GM23338 (cell line): ENCODE measurements around the gene COL4A1. TPM values are rescaled to one million over a fixed set of nuclear protein-coding genes. Genes with fewer than 3 reads are reported as not detected.

Experiments used
- ATAC-seq: fragments of 200-7000 bp; cut with Tn5 transposase; 3 replicates; pipeline ENCODE4 v1.9.1; 2020
- DNase-seq: peaks from one replicate; pipeline ENCODE4 v3.0.0-alpha.2; 2015; ENCODE audit warnings: low spot score
- H2AFZ ChIP-seq: fragments of 200-600 bp; sonication (generic); 2 replicates; pipeline ENCODE4 v1.8.0; 2016; ENCODE audit warnings: antibody characterized with exemption, mild to moderate bottlenecking, moderate library complexity
- H3F3A ChIP-seq: fragments of 200-600 bp; sonication (generic); replicated peaks from 2 replicates; pipeline ENCODE4 v1.8.0; 2017; ENCODE audit warnings: antibody characterized with exemption, mixed run types, low read depth
- H3K27ac ChIP-seq: fragments of 200-600 bp; sonication (generic); 2 replicates; pipeline ENCODE4 v1.6.1; 2016; ENCODE audit warnings: low read depth
- H3K27me3 ChIP-seq: fragments of 200-600 bp; sonication (generic); 2 replicates; pipeline ENCODE4 v1.8.0; 2016; ENCODE audit warnings: mild to moderate bottlenecking, mixed run types, moderate library complexity; ENCODE audit not compliant: insufficient read depth
- H3K36me3 ChIP-seq: fragments of 200-600 bp; sonication (generic); 2 replicates; pipeline ENCODE4 v1.8.0; 2016; ENCODE audit warnings: mild to moderate bottlenecking; ENCODE audit not compliant: insufficient read depth
- H3K4me1 ChIP-seq: fragments of 200-600 bp; sonication (generic); 2 replicates; pipeline ENCODE4 v1.8.0; 2016; ENCODE audit warnings: mild to moderate bottlenecking, moderate library complexity; ENCODE audit not compliant: insufficient read depth
- H3K4me2 ChIP-seq: fragments of 200-600 bp; sonication (generic); 2 replicates; pipeline ENCODE4 v1.7.1; 2017; ENCODE audit warnings: mixed run types
- H3K4me3 ChIP-seq: fragments of 200-600 bp; sonication (generic); 2 replicates; pipeline ENCODE4 v1.6.1; 2016; ENCODE audit warnings: mixed run types
- H3K79me2 ChIP-seq: fragments of 200-600 bp; sonication (generic); replicated peaks from 2 replicates; pipeline ENCODE4 v1.8.0; 2017; ENCODE audit warnings: mild to moderate bottlenecking; ENCODE audit not compliant: insufficient read depth
- H3K9me2 ChIP-seq: fragments of 200-600 bp; sonication (generic); 2 replicates; pipeline ENCODE4 v1.8.0; 2017; ENCODE audit not compliant: insufficient read depth
- H4K20me1 ChIP-seq: fragments of 200-600 bp; sonication (generic); replicated peaks from 2 replicates; pipeline ENCODE4 v1.8.0; 2017; ENCODE audit warnings: mild to moderate bottlenecking; ENCODE audit not compliant: insufficient read depth
- H3K27ac Mint-ChIP-seq: 2 replicates; pipeline ENCODE4 v1.8.0; 2020; ENCODE audit warnings: inconsistent platforms, mild to moderate bottlenecking, moderate library complexity, mixed read lengths
- H3K27me3 Mint-ChIP-seq: 3 replicates; pipeline ENCODE4 v1.8.0; 2022; ENCODE audit warnings: low read depth, mild to moderate bottlenecking, moderate library complexity, mixed read lengths, inconsistent platforms; ENCODE audit not compliant: insufficient read depth, poor library complexity
- H3K36me3 Mint-ChIP-seq: 3 replicates; pipeline ENCODE4 v1.8.0; 2021; ENCODE audit warnings: low read depth, mild to moderate bottlenecking, inconsistent platforms, moderate library complexity, mixed read lengths
- H3K4me1 Mint-ChIP-seq: 3 replicates; pipeline ENCODE4 v1.8.0; 2020; ENCODE audit warnings: mild to moderate bottlenecking, inconsistent platforms, mixed read lengths
- H3K4me3 Mint-ChIP-seq: 3 replicates; pipeline ENCODE4 v1.8.0; 2021; ENCODE audit warnings: moderate library complexity, mild to moderate bottlenecking, inconsistent platforms, mixed read lengths
- H3K9me3 Mint-ChIP-seq: 3 replicates; pipeline ENCODE4 v1.8.0; 2020; ENCODE audit warnings: moderate library complexity, mild to moderate bottlenecking, inconsistent platforms, mixed read lengths
- NANOG ChIP-seq: IDR thresholded peaks from 2 replicates; pipeline ENCODE4 v1.6.1; 2016; ENCODE audit warnings: antibody characterized with exemption, borderline replicate concordance
- POLR2AphosphoS5 ChIP-seq: IDR thresholded peaks from 2 replicates; pipeline ENCODE4 v1.6.1; 2016; ENCODE audit warnings: antibody characterized with exemption, low read depth
- polyA plus RNA-seq: library from polyadenylated mRNA; unstranded; fragments of >200 nt; fragmentation: Nextera tagmentation; extraction: Ambion mirVana; gene quantifications from 2 replicates; pipeline ENCODE4 v1.2.1, GENCODE V29; 2016
- total RNA-seq: library from RNA; depleted of rRNA; stranded (reverse); fragments of >200 nt; shearing (Covaris generic); gene quantifications from 2 replicates; pipeline ENCODE4 v1.2.3, GENCODE V29; 2014
- TF ChIP-seq, protein P1 (sequence below): IDR thresholded peaks from one replicate; pipeline ENCODE4 v1.6.1; 2018; ENCODE audit warnings: antibody characterized with exemption; ENCODE audit not compliant: unreplicated experiment
- TF ChIP-seq, protein P2 (sequence below): fragments of 250-450 bp; sonication (Bioruptor Pico); IDR thresholded peaks from 2 replicates; pipeline ENCODE4 v1.5.0; 2020; ENCODE audit warnings: mild to moderate bottlenecking, moderate library complexity
- TF ChIP-seq, protein P3 (sequence below), 2 experiments: fragments of 200-600 bp in 1 of 2; sonication (generic) in 1 of 2; conservative IDR thresholded peaks; 2 replicates each; pipeline versions ENCODE4 v1.5.1 to v1.6.1; 2016 to 2017; ENCODE audit warnings: antibody characterized with exemption in 2 of 2, low read depth in 2 of 2, mild to moderate bottlenecking in 2 of 2, moderate library complexity in 1 of 2

Gene COL4A1
- total and polyA plus RNA-seq, 2 experiments from 2014 or later: 39.1 to 110 TPM

DNA sequence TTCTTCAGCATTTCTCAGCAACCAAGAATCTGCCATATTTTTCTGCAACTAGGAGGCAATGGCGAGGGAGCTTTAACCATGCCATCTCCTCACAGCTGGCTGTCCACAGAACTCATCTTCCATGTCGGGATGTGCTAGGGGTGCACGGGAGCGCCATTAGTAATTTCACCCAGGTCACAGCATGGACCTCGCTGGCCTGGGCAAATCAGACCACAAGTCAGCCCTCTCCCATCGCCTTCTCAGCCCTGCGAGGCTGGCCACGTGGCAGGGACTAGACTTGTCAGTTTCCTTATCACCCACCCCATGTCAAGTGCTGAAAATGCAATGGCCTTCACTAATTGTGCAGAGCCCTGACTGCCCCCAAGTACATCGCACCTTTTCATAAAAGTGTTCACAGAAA, 15.7 kb downstream of the COL4A1 start:
- TF ChIP-seq, protein P1, sequence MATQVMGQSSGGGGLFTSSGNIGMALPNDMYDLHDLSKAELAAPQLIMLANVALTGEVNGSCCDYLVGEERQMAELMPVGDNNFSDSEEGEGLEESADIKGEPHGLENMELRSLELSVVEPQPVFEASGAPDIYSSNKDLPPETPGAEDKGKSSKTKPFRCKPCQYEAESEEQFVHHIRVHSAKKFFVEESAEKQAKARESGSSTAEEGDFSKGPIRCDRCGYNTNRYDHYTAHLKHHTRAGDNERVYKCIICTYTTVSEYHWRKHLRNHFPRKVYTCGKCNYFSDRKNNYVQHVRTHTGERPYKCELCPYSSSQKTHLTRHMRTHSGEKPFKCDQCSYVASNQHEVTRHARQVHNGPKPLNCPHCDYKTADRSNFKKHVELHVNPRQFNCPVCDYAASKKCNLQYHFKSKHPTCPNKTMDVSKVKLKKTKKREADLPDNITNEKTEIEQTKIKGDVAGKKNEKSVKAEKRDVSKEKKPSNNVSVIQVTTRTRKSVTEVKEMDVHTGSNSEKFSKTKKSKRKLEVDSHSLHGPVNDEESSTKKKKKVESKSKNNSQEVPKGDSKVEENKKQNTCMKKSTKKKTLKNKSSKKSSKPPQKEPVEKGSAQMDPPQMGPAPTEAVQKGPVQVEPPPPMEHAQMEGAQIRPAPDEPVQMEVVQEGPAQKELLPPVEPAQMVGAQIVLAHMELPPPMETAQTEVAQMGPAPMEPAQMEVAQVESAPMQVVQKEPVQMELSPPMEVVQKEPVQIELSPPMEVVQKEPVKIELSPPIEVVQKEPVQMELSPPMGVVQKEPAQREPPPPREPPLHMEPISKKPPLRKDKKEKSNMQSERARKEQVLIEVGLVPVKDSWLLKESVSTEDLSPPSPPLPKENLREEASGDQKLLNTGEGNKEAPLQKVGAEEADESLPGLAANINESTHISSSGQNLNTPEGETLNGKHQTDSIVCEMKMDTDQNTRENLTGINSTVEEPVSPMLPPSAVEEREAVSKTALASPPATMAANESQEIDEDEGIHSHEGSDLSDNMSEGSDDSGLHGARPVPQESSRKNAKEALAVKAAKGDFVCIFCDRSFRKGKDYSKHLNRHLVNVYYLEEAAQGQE: no peak
- TF ChIP-seq POLR2AphosphoS5: no peak
- H3K4me3 Mint-ChIP-seq: no peak overlapping the region
- Histone ChIP-seq H3K4me2 (no peak overlapping the region), H3K79me2 (peaks cover 18% of the 10 kb centered on the region), H3K27me3 (no peaks in the 10 kb centered on the region), H3K4me1 (no peaks in the 10 kb centered on the region), H3K36me3 (no peaks in the 10 kb centered on the region), H4K20me1 (no peaks in the 10 kb centered on the region; the same call in 1 of the 2 replicates), H3K4me3 (no peak overlapping the region), H3K9me2 (no peaks in the 10 kb centered on the region; the same call in 1 of the 2 replicates), H3F3A (no peaks in the 10 kb centered on the region), H2AFZ (no peak overlapping the region), H3K27ac (no peak overlapping the region)
- H3K4me1 Mint-ChIP-seq: peaks cover 5% of the 10 kb centered on the region; the same call in 1 of the 3 replicates
- ATAC-seq (no peak), DNase-seq (no peak)
- H3K36me3 Mint-ChIP-seq: peaks cover 6% of the 10 kb centered on the region; the same call in 2 of the 3 replicates
- H3K27me3 Mint-ChIP-seq: peaks cover 7% of the 10 kb centered on the region
- no peaks in the 10 kb centered on the region; the same call in 2 of the 3 replicates for H3K9me3 Mint-ChIP-seq
- H3K27ac Mint-ChIP-seq: no peak overlapping the region

DNA sequence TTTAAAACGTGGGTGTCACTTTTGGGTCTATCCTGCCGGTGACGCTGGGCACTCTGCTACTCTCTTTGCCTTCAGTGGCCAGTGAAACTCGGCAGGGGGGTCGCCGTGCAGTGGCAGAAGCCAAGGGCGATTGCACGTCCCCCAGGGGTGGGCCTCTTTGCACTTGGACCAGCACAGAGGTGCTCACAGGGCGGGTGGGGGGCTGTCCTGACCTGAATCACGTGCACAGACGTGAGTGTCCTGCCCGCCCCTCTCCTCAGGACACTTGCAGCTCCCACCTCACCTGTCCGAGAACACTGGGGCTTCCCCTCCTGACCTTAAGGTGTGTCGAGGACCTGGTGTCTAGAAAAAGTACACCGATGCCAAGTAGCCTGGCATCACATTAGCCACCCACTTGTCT, 16.1 kb downstream of the COL4A1 start:
- Histone ChIP-seq H4K20me1 (no peaks in the 10 kb centered on the region; the same call in 1 of the 2 replicates), H3F3A (no peaks in the 10 kb centered on the region), H3K27me3 (no peaks in the 10 kb centered on the region), H3K79me2 (peaks cover 15% of the 10 kb centered on the region), H3K9me2 (no peaks in the 10 kb centered on the region; the same call in 1 of the 2 replicates), H3K27ac (no peak overlapping the region), H3K4me3 (no peak overlapping the region), H3K4me1 (no peaks in the 10 kb centered on the region), H3K36me3 (no peaks in the 10 kb centered on the region), H2AFZ (no peak overlapping the region), H3K4me2 (no peak overlapping the region)
- ATAC-seq (no peak), DNase-seq (no peak)
- H3K36me3 Mint-ChIP-seq: peaks cover 6% of the 10 kb centered on the region; the same call in 2 of the 3 replicates
- H3K27ac Mint-ChIP-seq: no peak overlapping the region
- no peak overlapping the region for H3K4me3 Mint-ChIP-seq
- peaks cover 8% of the 10 kb centered on the region for H3K27me3 Mint-ChIP-seq
- H3K4me1 Mint-ChIP-seq: peaks cover 3% of the 10 kb centered on the region; the same call in 1 of the 3 replicates
- H3K9me3 Mint-ChIP-seq: no peaks in the 10 kb centered on the region; the same call in 2 of the 3 replicates
- TF ChIP-seq, protein P1: no peak
- TF ChIP-seq, protein P2, sequence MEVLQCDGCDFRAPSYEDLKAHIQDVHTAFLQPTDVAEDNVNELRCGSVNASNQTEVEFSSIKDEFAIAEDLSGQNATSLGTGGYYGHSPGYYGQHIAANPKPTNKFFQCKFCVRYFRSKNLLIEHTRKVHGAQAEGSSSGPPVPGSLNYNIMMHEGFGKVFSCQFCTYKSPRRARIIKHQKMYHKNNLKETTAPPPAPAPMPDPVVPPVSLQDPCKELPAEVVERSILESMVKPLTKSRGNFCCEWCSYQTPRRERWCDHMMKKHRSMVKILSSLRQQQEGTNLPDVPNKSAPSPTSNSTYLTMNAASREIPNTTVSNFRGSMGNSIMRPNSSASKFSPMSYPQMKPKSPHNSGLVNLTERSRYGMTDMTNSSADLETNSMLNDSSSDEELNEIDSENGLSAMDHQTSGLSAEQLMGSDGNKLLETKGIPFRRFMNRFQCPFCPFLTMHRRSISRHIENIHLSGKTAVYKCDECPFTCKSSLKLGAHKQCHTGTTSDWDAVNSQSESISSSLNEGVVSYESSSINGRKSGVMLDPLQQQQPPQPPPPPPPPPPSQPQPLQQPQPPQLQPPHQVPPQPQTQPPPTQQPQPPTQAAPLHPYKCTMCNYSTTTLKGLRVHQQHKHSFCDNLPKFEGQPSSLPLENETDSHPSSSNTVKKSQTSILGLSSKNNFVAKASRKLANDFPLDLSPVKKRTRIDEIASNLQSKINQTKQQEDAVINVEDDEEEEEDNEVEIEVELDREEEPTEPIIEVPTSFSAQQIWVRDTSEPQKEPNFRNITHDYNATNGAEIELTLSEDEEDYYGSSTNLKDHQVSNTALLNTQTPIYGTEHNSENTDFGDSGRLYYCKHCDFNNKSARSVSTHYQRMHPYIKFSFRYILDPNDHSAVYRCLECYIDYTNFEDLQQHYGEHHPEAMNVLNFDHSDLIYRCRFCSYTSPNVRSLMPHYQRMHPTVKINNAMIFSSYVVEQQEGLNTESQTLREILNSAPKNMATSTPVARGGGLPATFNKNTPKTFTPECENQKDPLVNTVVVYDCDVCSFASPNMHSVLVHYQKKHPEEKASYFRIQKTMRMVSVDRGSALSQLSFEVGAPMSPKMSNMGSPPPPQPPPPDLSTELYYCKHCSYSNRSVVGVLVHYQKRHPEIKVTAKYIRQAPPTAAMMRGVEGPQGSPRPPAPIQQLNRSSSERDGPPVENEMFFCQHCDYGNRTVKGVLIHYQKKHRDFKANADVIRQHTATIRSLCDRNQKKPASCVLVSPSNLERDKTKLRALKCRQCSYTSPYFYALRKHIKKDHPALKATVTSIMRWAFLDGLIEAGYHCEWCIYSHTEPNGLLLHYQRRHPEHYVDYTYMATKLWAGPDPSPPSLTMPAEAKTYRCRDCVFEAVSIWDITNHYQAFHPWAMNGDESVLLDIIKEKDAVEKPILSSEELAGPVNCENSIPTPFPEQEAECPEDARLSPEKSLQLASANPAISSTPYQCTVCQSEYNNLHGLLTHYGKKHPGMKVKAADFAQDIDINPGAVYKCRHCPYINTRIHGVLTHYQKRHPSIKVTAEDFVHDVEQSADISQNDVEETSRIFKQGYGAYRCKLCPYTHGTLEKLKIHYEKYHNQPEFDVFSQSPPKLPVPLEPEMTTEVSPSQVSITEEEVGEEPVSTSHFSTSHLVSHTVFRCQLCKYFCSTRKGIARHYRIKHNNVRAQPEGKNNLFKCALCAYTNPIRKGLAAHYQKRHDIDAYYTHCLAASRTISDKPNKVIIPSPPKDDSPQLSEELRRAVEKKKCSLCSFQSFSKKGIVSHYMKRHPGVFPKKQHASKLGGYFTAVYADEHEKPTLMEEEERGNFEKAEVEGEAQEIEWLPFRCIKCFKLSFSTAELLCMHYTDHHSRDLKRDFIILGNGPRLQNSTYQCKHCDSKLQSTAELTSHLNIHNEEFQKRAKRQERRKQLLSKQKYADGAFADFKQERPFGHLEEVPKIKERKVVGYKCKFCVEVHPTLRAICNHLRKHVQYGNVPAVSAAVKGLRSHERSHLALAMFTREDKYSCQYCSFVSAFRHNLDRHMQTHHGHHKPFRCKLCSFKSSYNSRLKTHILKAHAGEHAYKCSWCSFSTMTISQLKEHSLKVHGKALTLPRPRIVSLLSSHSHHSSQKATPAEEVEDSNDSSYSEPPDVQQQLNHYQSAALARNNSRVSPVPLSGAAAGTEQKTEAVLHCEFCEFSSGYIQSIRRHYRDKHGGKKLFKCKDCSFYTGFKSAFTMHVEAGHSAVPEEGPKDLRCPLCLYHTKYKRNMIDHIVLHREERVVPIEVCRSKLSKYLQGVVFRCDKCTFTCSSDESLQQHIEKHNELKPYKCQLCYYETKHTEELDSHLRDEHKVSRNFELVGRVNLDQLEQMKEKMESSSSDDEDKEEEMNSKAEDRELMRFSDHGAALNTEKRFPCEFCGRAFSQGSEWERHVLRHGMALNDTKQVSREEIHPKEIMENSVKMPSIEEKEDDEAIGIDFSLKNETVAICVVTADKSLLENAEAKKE (CRISPR knock-in tag): no peak
- TF ChIP-seq, protein P3, sequence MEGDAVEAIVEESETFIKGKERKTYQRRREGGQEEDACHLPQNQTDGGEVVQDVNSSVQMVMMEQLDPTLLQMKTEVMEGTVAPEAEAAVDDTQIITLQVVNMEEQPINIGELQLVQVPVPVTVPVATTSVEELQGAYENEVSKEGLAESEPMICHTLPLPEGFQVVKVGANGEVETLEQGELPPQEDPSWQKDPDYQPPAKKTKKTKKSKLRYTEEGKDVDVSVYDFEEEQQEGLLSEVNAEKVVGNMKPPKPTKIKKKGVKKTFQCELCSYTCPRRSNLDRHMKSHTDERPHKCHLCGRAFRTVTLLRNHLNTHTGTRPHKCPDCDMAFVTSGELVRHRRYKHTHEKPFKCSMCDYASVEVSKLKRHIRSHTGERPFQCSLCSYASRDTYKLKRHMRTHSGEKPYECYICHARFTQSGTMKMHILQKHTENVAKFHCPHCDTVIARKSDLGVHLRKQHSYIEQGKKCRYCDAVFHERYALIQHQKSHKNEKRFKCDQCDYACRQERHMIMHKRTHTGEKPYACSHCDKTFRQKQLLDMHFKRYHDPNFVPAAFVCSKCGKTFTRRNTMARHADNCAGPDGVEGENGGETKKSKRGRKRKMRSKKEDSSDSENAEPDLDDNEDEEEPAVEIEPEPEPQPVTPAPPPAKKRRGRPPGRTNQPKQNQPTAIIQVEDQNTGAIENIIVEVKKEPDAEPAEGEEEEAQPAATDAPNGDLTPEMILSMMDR (conservative IDR thresholded peaks at IDR 0.05; ENCODE audit: low read depth in 2 of 2): no peak
- no peak for TF ChIP-seq NANOG
